Measurements from ENCODE around the gene MMP25.

Gene MMP25

GRCh38 chr16:3015865-3016521, 30.4 kb upstream of the MMP25 start:
- intact Hi-C loops (cut with DNase I), result no loop called here
- DNase-seq, result no peak

GRCh38 chr16:3017344-3017743, 29.0 kb upstream of the MMP25 start:
- no peak for DNase-seq

GRCh38 chr16:3017794-3018506, 28.4 kb upstream of the MMP25 start, which contains the start of gene CLDN6:
CLDN6 (minus strand) TSS chr16:3018183; CDS start chr16:3016021, 2,162 bp downstream.
- intact Hi-C loops (cut with DNase I), result no loop called here
- no peak for DNase-seq

More at GRCh38 chr16:3017344-3017743, 29.0 kb upstream of the MMP25 start:
- intact Hi-C loops (cut with DNase I), result no loop called here

GRCh38 chr16:3019594-3020246, 26.6 kb upstream of the MMP25 start:
- intact Hi-C loops (cut with DNase I), result loop anchor here (2.0 kb wide), 1 partner anchor 15 kb away; no protein-coding TSS in a partner anchor
- no peak for DNase-seq

GRCh38 chr16:3020247-3020603, 26.1 kb upstream of the MMP25 start, which contains the start of gene TNFRSF12A:
TNFRSF12A (plus strand) TSS chr16:3020368; CDS start chr16:3020398, 30 bp downstream.
- intact Hi-C loops (cut with DNase I), result loop anchor here (2.0 kb wide), 1 partner anchor 15 kb away; no protein-coding TSS in a partner anchor
- DNase-seq, result peak in 3 of 10 donors; percentile 22 to 89 (median 61)

GRCh38 chr16:3020604-3021448, 25.5 kb upstream of the MMP25 start:
- DNase-seq, result peak in 5 of 10 donors; percentile 9 to 91 (median 60)
- intact Hi-C loops (cut with DNase I), result loop anchor here (2.0 kb wide), 1 partner anchor 16 kb away; no protein-coding TSS in a partner anchor

GRCh38 chr16:3021449-3022207, 24.7 kb upstream of the MMP25 start:
- intact Hi-C loops (cut with DNase I), result loop anchor here (2.0 kb wide), 1 partner anchor 17 kb away; no protein-coding TSS in a partner anchor
- peak in 4 of 10 donors; percentile 6 to 90 (median 29) for DNase-seq

GRCh38 chr16:3022208-3022683, 24.1 kb upstream of the MMP25 start:
- intact Hi-C loops (cut with DNase I), result no loop called here
- DNase-seq, result peak in 9 of 10 donors; percentile 55 to 98 (median 76)

GRCh38 chr16:3022684-3023414, 23.5 kb upstream of the MMP25 start:
- DNase-seq, result peak in 1 of 10 donors; percentile 64
- intact Hi-C loops (cut with DNase I), result no loop called here

GRCh38 chr16:3023415-3023668, 23.0 kb upstream of the MMP25 start:
- intact Hi-C loops (cut with DNase I), result no loop called here
- DNase-seq, result peak in 6 of 10 donors; percentile 35 to 91 (median 50)

GRCh38 chr16:3023669-3024478, 22.5 kb upstream of the MMP25 start, which contains the start of the genes HCFC1R1 and THOC6:
HCFC1R1 (minus strand) TSS chr16:3023942; CDS start chr16:3023941, 1 bp downstream.
THOC6 (plus strand) TSS chr16:3024035; CDS start chr16:3024327, 292 bp downstream.
- intact Hi-C loops (cut with DNase I), result no loop called here
- peak; percentile 95 to 100 (median 98) for DNase-seq

- DNase-seq, result no peak
- intact Hi-C loops (cut with DNase I), result no loop called here
Measured at GRCh38 chr16:3025032-3026002, 21.0 kb upstream of the MMP25 start.

GRCh38 chr16:3026003-3026378, 20.4 kb upstream of the MMP25 start:
- DNase-seq, result no peak

GRCh38 chr16:3026609-3027488, 19.5 kb upstream of the MMP25 start:
- DNase-seq, result peak in 1 of 10 donors; percentile 63
- intact Hi-C loops (cut with DNase I), result no loop called here

More at GRCh38 chr16:3026003-3026378, 20.4 kb upstream of the MMP25 start:
- intact Hi-C loops (cut with DNase I), result no loop called here

- intact Hi-C loops (cut with DNase I), result no loop called here
- no peak for DNase-seq
Measured at GRCh38 chr16:3027489-3027795, 18.9 kb upstream of the MMP25 start.
